Measurements from ENCODE around the gene TRPV3. TPM values are rescaled to one million over a fixed set of nuclear protein-coding genes. Genes with fewer than 3 reads are reported as not detected.

Gene TRPV3
- total RNA-seq, 2 experiments from 2014 or later, result 0.25 to 0.67 TPM

DNA sequence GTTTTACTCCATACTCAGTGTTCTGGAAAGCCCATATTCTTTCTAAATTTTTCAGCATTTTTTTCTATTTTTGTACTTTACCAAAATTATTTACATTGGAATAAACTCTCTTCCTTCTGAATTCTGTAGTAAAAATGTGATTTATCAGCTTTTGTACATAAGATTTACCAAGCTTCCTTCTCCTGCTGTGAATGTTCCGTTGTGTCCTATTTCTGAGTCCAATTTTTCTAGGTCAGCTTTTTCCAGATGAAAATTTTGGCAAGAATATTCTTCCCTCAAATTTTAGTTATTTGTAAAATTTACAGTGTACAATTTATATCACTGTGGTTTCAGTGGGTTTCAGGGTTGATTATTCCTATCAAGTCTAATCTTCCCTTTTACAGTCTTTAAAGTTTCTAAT, 54.3 kb downstream of the TRPV3 start:
- DNase-seq (no peak), ATAC-seq (no peak)
- POLR2A ChIA-PET, result no interaction called here
- Mint-ChIP-seq H3K4me1 (ENCODE audit: low read depth) (no peaks in the 10 kb centered on the region), H3K27ac (no peak overlapping the region), H3K9me3 (no peaks in the 10 kb centered on the region), H3K36me3 (ENCODE audit: low read depth) (no peaks in the 10 kb centered on the region), H3K27me3 (no peaks in the 10 kb centered on the region), H3K4me3 (no peak overlapping the region)
- CTCF ChIA-PET, result no interaction called here
- TF ChIP-seq, protein P1, sequence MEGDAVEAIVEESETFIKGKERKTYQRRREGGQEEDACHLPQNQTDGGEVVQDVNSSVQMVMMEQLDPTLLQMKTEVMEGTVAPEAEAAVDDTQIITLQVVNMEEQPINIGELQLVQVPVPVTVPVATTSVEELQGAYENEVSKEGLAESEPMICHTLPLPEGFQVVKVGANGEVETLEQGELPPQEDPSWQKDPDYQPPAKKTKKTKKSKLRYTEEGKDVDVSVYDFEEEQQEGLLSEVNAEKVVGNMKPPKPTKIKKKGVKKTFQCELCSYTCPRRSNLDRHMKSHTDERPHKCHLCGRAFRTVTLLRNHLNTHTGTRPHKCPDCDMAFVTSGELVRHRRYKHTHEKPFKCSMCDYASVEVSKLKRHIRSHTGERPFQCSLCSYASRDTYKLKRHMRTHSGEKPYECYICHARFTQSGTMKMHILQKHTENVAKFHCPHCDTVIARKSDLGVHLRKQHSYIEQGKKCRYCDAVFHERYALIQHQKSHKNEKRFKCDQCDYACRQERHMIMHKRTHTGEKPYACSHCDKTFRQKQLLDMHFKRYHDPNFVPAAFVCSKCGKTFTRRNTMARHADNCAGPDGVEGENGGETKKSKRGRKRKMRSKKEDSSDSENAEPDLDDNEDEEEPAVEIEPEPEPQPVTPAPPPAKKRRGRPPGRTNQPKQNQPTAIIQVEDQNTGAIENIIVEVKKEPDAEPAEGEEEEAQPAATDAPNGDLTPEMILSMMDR (IDR thresholded peaks at IDR 0.05), result no peak
- intact Hi-C loops (cut with micrococcal nuclease), result no loop called here

DNA sequence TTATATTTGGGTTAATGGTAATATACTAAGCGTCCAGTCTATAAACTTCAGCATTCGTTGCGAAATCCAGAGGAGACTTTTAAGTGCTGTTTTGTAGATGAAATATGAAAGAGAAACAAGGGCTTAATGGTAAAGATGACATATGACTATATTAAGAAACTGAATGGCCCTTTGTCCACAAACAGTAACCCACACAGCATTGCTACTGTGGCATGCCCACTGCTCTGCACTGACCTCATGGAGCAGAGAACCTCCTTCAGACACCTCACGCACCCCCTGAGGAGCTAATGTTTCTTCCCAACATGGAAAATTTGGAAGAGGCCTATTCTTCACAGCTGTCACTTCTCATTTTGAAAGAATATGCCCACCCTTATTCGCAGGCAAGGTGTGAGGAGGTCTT, 55.1 kb downstream of the TRPV3 start:
- no peak for ATAC-seq
- CTCF ChIA-PET, result no interaction called here

GRCh38 chr17:3501344-3501743, 56.3 kb downstream of the TRPV3 start:
- ChIA-PET POLR2A (no interaction called here), CTCF (no interaction called here)
- ATAC-seq (no peak), DNase-seq (no peak)
- H3K4me3 Mint-ChIP-seq, result no peak overlapping the region
- no peaks in the 10 kb centered on the region for H3K4me1 Mint-ChIP-seq (ENCODE audit: low read depth)
- H3K9me3 Mint-ChIP-seq, result no peaks in the 10 kb centered on the region
- TF ChIP-seq, protein P1 (IDR thresholded peaks at IDR 0.05), result no peak
- no peaks in the 10 kb centered on the region for H3K27me3 Mint-ChIP-seq
- H3K36me3 Mint-ChIP-seq (ENCODE audit: low read depth), result no peaks in the 10 kb centered on the region
- intact Hi-C loops (cut with micrococcal nuclease), result no loop called here
- no peak overlapping the region for H3K27ac Mint-ChIP-seq

More for the DNA sequence above, 55.1 kb downstream of the TRPV3 start:
- Mint-ChIP-seq H3K4me1 (ENCODE audit: low read depth) (no peaks in the 10 kb centered on the region), H3K4me3 (no peak overlapping the region), H3K27ac (no peak overlapping the region), H3K36me3 (ENCODE audit: low read depth) (no peaks in the 10 kb centered on the region), H3K27me3 (no peaks in the 10 kb centered on the region), H3K9me3 (no peaks in the 10 kb centered on the region)
- DNase-seq, result no peak
- intact Hi-C loops (cut with micrococcal nuclease), result no loop called here
- POLR2A ChIA-PET, result no interaction called here
- TF ChIP-seq, protein P1 (IDR thresholded peaks at IDR 0.05), result no peak

DNA sequence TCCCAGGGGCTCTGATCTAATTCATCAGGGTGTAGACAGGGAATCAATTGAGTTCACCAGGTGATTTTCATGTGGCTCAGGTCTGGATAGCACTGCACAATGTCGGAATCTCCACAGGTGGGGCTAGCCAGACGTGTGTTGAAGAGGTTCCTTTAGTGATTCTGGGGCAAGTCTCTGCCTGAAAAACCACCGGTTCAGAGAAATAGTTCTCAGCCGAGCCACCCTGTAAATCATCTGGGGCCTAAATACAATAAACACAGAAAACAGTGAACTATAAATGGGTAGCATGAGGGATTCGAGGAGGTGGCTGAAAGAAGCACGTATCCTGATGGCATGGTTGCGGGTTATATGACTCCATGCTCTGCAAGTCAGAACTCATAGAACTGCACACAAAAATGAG, 60.5 kb downstream of the TRPV3 start:
- intact Hi-C loops (cut with micrococcal nuclease), result no loop called here
- TF ChIP-seq, protein P1 (IDR thresholded peaks at IDR 0.05), result no peak
- ATAC-seq (no peak), DNase-seq (no peak)
- H3K9me3 Mint-ChIP-seq, result no peaks in the 10 kb centered on the region
- no peaks in the 10 kb centered on the region for H3K36me3 Mint-ChIP-seq (ENCODE audit: low read depth)
- ChIA-PET POLR2A (no interaction called here), CTCF (no interaction called here)
- H3K4me1 Mint-ChIP-seq (ENCODE audit: low read depth), result no peaks in the 10 kb centered on the region
- H3K4me3 Mint-ChIP-seq, result no peak overlapping the region
- H3K27me3 Mint-ChIP-seq, result peaks cover 4% of the 10 kb centered on the region
- H3K27ac Mint-ChIP-seq, result no peak overlapping the region

DNA sequence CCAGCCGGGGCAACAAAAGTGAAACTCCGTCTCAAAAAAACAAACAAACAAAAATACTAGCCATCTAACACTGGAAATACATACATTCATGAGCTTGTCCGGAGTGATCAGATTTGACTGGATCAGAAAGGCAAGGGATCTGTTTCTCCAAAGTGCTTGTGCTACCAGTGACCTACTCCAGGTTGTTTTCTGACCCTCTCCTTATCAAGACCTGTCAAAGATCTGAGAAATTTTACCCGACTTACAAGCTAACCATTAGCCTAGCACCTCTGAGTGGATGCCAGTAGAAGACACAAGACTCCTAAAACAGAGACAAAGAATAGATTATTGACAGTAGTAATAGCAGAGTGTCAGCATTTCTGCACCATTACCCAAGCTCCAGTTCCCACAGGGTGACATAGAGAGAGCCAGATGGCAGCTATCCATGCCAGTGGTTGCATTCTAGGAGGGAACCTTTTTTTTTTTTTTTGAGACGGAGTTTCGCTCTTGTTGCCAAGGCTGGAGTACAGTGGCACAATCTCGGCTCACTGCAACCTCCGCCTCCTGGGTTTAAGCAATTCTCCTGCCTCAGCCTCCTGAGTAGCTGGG, 72.0 kb downstream of the TRPV3 start:
- no peak overlapping the region for H3K27ac Mint-ChIP-seq
- ChIA-PET POLR2A (no interaction called here), CTCF (no interaction called here)
- intact Hi-C loops (cut with micrococcal nuclease), result no loop called here
- no peaks in the 10 kb centered on the region for H3K36me3 Mint-ChIP-seq (ENCODE audit: low read depth)
- H3K4me3 Mint-ChIP-seq, result no peak overlapping the region
- no peaks in the 10 kb centered on the region for H3K4me1 Mint-ChIP-seq (ENCODE audit: low read depth)
- peaks cover 22% of the 10 kb centered on the region for H3K27me3 Mint-ChIP-seq
- no peaks in the 10 kb centered on the region for H3K9me3 Mint-ChIP-seq
- DNase-seq (no peak), ATAC-seq (no peak)
- TF ChIP-seq, protein P1 (IDR thresholded peaks at IDR 0.05), result no peak

Data from activated CD8-positive, alpha-beta T cell treated with anti-CD3 and anti-CD28 coated beads for 36 hours (primary cell).